Subcutaneous abdominal adipose tissue (tissue), 5 donors: ENCODE results near the gene PRTN3.
"Not testable (repeated sequence)": the region's sequence is repeated elsewhere in the genome, so short reads cannot be mapped to it uniquely, and the experiment has no call there.

Experiments used
- H3K27ac ChIP-seq: one replicate; pipeline ENCODE4 v1.7.0; 2013; ENCODE audit warnings: low read depth, mild to moderate bottlenecking, inconsistent platforms, low read length, moderate library complexity
- H3K27me3 ChIP-seq, 5 donors: one replicate each; pipeline ENCODE4 v1.7.0; 2013; ENCODE audit warnings: low read length in 5 of 5, inconsistent platforms in 1 of 5; ENCODE audit not compliant: control insufficient read depth in 5 of 5, insufficient read depth in 4 of 5
- H3K36me3 ChIP-seq, 5 donors: one replicate each; pipeline ENCODE4 v1.7.0; 2013; ENCODE audit warnings: low read length in 5 of 5; ENCODE audit not compliant: control insufficient read depth in 5 of 5, insufficient read depth in 5 of 5
- H3K4me1 ChIP-seq, 5 donors: one replicate each; pipeline ENCODE4 v1.7.0; 2013; ENCODE audit warnings: low read length in 5 of 5, mild to moderate bottlenecking in 3 of 5, moderate library complexity in 1 of 5; ENCODE audit not compliant: control insufficient read depth in 5 of 5, insufficient read depth in 5 of 5
- H3K4me3 ChIP-seq, 5 donors: one replicate each; pipeline ENCODE4 v1.7.0; 2013; ENCODE audit warnings: low read length in 5 of 5, low read depth in 1 of 5
- H3K9ac ChIP-seq, 5 donors: one replicate each; pipeline ENCODE4 v1.7.0; 2013; ENCODE audit warnings: low read length in 5 of 5, mild to moderate bottlenecking in 4 of 5, moderate library complexity in 3 of 5
- H3K9me3 ChIP-seq, 5 donors: one replicate each; pipeline ENCODE4 v1.7.0; 2013; ENCODE audit warnings: low read length in 5 of 5; ENCODE audit not compliant: control insufficient read depth in 5 of 5
- donor health status: healthy.
- donor health status: healthy.
- donor health status: healthy.
- donor health status: healthy.
- donor health status: healthy.

Gene PRTN3

DNA sequence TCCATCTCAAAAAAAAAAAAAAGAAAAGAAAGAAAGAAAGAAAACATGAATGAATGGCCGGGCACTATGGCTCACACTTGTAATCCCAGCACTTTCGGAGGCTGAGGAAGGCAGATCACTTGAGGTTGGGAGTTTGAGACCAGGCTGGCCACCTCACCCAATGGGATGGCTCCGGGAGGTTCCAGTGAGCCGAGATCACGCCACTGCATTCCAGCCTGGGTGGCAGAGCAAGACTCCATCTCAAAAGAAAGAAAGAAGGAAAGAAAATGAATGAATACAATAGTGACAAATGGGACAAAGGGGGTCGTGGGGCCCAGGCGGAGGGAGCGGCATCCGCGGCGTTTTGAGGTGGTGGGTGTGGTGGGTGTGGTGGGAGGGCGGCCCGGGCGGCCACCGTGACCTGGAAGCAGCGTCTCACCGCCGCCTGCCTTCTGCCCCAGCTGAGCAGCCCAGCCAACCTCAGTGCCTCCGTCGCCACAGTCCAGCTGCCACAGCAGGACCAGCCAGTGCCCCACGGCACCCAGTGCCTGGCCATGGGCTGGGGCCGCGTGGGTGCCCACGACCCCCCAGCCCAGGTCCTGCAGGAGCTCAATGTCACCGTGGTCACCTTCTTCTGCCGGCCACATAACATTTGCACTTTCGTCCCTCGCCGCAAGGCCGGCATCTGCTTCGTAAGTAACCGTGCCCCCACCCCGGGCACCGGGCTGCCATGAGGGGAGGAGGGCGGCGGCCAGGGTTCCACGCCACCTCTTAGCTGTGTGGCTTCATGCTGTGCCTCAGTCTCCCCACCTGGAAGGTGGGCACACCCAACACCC is 5.1 kb downstream of the PRTN3 start:
- Histone ChIP-seq H3K36me3 (no peaks in the 10 kb centered on the region), H3K4me3 (no peak overlapping the region), H3K27me3 (peaks cover 14 to 24% (median 17%) of the 10 kb centered on the region in 5 donors), H3K9ac (no peak overlapping the region), H3K27ac (no peak overlapping the region), H3K4me1 (peaks cover 0 to 32% (median 25%) of the 10 kb centered on the region in 5 donors), H3K9me3 (no peaks in the 10 kb centered on the region)

DNA sequence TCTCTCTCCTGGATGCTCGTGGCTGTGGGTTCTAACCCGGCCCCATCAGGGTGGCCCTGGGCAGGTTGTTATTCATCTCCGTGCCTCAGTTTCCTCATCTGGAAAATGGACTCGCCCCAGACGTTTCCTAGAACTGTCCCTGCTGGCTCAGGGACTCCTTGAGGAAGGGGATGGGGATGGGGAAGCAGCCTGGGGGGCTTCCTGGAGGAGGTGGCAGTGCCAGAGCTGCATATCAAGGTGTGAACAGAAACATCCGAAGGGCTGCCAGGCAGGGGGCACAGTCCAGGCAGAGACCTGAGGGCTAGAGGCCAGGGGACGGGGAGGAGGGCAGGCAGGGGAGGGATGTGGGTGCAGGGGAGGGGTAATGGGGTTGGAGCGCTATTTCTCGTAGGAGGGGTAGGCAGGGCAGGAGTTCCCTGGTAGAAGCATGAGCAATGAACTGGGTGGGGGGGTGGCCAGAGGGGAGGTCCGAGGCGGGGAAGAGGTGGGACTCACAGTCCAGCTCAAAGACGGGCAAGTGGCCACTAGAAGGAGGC is 7.7 kb downstream of the PRTN3 start:
- no peak overlapping the region for H3K9ac ChIP-seq
- peaks cover 0 to 37% (median 27%) of the 10 kb centered on the region in 5 donors for H3K4me1 ChIP-seq
- no peak overlapping the region for H3K4me3 ChIP-seq
- H3K36me3 ChIP-seq: no peaks in the 10 kb centered on the region
- H3K27ac ChIP-seq: no peak overlapping the region
- peaks cover 8 to 17% (median 12%) of the 10 kb centered on the region in 5 donors for H3K27me3 ChIP-seq
- H3K9me3 ChIP-seq: no peaks in the 10 kb centered on the region

DNA sequence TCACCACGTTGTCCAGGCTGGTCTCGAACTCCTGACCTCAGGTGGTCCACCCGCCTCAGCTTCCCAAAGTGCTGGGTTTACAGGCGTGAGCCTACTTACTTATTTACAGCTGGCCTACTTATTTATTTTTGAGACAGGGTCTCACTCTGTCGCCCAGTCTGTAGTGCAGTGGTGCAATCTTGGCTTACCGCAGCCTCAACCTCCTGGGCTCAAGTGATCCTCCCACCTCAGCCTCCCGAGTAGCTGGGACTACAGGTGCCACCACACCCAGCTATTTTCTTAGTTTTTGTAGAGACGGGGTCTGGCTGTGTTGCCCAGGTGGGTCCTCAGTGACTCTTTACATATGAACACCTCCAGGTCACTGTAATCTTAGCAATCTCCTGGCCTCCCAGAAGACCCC is 8.4 kb downstream of the PRTN3 start:
- peaks cover 5 to 14% (median 8%) of the 10 kb centered on the region in 5 donors for H3K27me3 ChIP-seq
- not testable (repeated sequence) for H3K27ac ChIP-seq, H3K9me3 ChIP-seq, H3K9ac ChIP-seq, H3K4me3 ChIP-seq, H3K36me3 ChIP-seq
- H3K4me1 ChIP-seq: peaks cover 0 to 32% (median 22%) of the 10 kb centered on the region in 5 donors

DNA sequence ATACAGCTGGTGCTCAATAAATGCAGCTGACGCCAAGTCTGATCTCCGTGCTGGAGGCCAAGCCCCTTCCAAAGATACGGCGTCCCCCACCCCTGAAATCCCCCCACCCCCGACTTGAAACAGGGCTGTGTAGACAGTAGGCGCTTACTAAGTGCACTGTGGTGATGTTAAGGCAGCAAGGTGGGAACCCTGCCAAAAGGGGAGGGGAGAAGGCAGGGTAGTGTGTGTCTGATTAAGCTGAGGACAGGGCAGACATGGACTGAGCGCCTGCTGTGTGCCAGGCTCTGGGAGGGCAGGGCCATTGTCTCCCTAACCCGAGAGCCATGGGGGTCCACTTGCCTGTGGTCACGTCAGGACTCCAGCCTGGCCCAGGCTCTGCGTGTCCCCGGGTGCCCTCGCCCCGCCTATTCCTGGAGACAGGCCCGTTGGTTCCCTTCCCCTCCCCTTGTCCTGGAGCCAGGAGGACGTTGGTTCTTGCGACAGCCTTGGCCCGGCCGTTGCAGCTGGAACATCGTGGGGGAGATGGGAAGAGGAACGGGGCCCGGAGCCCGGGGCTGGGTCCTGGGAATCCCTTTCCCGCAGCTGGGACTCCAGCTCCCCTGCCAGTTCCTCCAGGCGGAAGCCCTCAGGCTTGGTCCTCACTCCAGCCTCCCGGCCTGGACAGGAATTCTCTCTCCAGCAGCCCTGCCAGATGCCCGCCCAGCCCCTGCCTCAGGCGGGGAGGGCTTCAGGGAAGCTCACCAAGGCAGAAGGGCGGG is 9.6 kb downstream of the PRTN3 start:
- H3K36me3 ChIP-seq: no peaks in the 10 kb centered on the region
- peaks cover 2 to 10% (median 5%) of the 10 kb centered on the region in 5 donors for H3K27me3 ChIP-seq
- no peaks in the 10 kb centered on the region for H3K9me3 ChIP-seq
- H3K27ac ChIP-seq: peak overlapping the region; percentile 41
- H3K4me1 ChIP-seq: peaks cover 0 to 32% (median 22%) of the 10 kb centered on the region in 5 donors
- peak overlapping the region in 4 of 5 donors; percentile 26 to 69 (median 44) for H3K9ac ChIP-seq
- H3K4me3 ChIP-seq: peak overlapping the region in 4 of 5 donors; percentile 8 to 38 (median 33)

DNA sequence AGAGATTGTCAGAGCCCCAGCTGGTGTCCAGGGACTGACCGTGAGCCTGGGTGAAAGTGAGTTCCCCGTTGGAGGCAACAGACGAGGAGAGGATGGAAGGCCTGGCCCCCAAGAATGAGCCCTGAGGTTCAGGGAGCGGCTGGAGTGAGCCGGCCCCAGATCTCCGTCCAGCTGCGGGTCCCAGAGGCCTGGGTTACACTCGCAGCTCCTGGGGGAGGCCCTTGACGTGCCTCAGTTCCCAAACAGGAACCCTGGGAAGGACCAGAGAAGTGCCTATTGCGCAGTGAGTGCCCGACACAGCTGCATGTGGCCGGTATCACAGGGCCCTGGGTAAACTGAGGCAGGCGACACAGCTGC is 10.2 kb downstream of the PRTN3 start:
- peak overlapping the region; percentile 41 for H3K27ac ChIP-seq
- H3K9ac ChIP-seq: peak overlapping the region in 4 of 5 donors; percentile 26 to 69 (median 44)
- peaks cover 2 to 6% (median 5%) of the 10 kb centered on the region in 5 donors for H3K27me3 ChIP-seq

DNA sequence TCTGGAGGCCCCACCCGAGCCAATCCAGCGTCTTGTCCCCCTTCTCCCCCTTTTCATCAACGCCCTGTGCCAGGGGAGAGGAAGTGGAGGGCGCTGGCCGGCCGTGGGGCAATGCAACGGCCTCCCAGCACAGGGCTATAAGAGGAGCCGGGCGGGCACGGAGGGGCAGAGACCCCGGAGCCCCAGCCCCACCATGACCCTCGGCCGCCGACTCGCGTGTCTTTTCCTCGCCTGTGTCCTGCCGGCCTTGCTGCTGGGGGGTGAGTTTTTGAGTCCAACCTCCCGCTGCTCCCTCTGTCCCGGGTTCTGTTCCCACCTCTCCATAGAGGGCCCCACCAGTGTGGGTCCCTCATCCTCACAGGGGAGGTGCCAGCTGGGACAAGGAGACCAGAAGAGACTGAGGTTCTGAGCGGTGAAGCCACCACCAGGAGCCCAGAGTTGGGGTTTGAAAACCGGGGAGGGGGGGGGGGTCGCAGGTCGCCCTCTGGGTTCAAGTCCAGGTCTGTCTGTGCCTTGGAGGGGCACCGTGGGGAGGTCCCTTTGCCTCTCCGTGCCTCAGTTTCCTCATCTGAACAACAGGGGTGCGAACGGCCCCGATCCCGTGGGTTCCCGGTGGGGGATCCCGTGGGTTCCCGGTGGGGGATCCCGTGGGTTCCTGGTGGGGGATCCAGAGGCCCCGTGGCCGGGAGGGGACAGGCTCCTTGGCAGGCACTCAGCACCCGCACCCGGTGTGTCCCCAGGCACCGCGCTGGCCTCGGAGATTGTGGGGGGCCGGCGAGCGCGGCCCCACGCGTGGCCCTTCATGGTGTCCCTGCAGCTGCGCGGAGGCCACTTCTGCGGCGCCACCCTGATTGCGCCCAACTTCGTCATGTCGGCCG is 11.6 kb downstream of the PRTN3 start, which contains the start of gene ELANE:
Gene ELANE, plus strand, starts transcription at position 168 of the 878 bp plus-strand sequence. Its CDS starts 26 bp downstream, at position 194.
- H3K4me1 ChIP-seq: peaks cover 0 to 32% (median 22%) of the 10 kb centered on the region in 5 donors
- peaks cover 0 to 6% (median 0%) of the 10 kb centered on the region in 5 donors for H3K27me3 ChIP-seq
- H3K4me3 ChIP-seq: peak within 1 kb of the TSS in 1 of 5 donors; percentile 37
- H3K9ac ChIP-seq: peak within 1 kb of the TSS in 2 of 5 donors; percentile 53 to 69
- H3K36me3 ChIP-seq: no peaks in the 10 kb centered on the region
- peak within 1 kb of the TSS; percentile 41 for H3K27ac ChIP-seq
- no peaks in the 10 kb centered on the region for H3K9me3 ChIP-seq

More for the DNA sequence above, 10.2 kb downstream of the PRTN3 start:
- Histone ChIP-seq H3K36me3 (no peaks in the 10 kb centered on the region), H3K4me1 (peaks cover 0 to 32% (median 22%) of the 10 kb centered on the region in 5 donors), H3K9me3 (no peaks in the 10 kb centered on the region), H3K4me3 (peak overlapping the region in 4 of 5 donors; percentile 8 to 38 (median 33))

DNA sequence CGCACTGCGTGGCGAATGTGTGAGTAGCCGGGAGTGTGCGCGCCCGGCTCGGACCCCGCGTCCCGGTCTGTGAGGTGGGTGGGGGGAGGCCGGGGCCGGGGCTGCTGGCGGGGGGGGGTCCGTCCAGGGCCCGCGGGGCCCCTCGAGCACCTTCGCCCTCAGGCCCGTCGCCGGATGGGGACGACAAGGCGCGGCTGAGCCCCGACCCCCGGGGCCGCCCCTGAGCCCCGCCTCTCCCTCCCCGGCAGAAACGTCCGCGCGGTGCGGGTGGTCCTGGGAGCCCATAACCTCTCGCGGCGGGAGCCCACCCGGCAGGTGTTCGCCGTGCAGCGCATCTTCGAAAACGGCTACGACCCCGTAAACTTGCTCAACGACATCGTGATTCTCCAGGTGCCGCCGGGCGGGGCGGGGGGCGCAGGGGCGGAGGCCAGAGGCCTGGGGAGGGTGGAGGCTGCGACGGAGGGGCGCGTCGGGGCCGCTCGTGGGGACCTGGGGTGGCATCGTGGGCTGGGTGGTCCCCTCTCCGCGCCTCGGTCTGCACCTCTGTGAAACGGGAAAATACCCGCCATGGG is 12.3 kb downstream of the PRTN3 start:
- no peaks in the 10 kb centered on the region for H3K9me3 ChIP-seq
- H3K4me3 ChIP-seq: no peak overlapping the region
- no peaks in the 10 kb centered on the region for H3K36me3 ChIP-seq

DNA sequence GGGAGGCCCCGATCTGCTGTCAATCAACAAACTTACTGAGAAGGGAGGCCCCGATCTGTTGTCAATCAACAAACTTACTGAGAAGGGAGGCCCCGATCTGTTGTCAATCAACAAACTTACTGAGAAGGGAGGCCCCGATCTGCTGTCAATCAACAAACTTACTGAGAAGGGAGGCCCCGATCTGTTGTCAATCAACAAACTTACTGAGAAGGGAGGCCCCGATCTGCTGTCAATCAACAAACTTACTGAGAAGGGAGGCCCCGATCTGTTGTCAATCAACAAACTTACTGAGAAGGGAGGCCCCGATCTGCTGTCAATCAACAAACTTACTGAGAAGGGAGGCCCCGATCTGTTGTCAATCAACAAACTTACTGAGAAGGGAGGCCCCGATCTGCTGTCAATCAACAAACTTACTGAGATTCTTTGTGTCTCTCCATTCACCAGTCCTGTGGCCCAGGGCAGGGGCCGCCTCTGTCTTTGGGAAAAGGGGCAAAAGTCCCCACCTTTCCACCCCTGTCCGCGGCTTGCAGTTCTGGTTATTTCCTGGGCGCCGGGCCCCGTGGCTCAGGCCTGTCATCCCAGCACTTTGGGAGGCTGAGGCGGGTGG is 12.9 kb downstream of the PRTN3 start:
- peaks cover under 1 to 25% (median 18%) of the 10 kb centered on the region in 5 donors for H3K4me1 ChIP-seq
- not testable (repeated sequence) for H3K36me3 ChIP-seq, H3K27me3 ChIP-seq, H3K9me3 ChIP-seq, H3K27ac ChIP-seq, H3K9ac ChIP-seq, H3K4me3 ChIP-seq

More for the DNA sequence above, 12.3 kb downstream of the PRTN3 start:
- H3K4me1 ChIP-seq: peaks cover 0 to 25% (median 16%) of the 10 kb centered on the region in 5 donors
- peaks cover 0 to 4% (median 0%) of the 10 kb centered on the region in 5 donors for H3K27me3 ChIP-seq
- H3K9ac ChIP-seq: no peak overlapping the region
- no peak overlapping the region for H3K27ac ChIP-seq

DNA sequence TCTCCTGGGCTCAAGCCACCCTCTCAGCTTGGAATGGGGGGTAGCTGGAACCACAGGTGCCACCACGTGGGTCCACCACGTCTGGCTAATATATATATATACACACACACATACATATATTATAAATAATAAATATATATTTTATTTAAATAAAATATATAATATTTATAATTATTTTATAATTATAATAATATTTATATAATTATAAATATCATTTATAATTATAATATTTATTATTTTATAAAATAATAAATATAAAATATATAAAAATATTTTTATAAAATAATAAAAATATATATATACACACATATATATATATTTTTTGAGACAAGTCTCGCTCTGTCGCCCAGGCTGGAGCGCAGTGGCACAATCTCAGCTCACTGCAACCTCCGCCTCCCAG is 13.8 kb downstream of the PRTN3 start:
- Histone ChIP-seq H3K9me3 (no peaks in the 10 kb centered on the region), H3K27ac (no peak overlapping the region), H3K9ac (no peak overlapping the region), H3K4me1 (peaks cover 3 to 31% (median 23%) of the 10 kb centered on the region in 5 donors), H3K4me3 (no peak overlapping the region), H3K27me3 (peaks cover 0 to 4% (median 0%) of the 10 kb centered on the region in 5 donors), H3K36me3 (no peaks in the 10 kb centered on the region)
